CD14-positive monocyte (primary cell): ENCODE measurements around the gene PCARE. TPM values are rescaled to one million over a fixed set of nuclear protein-coding genes. Genes with fewer than 3 reads are reported as not detected.

Source experiments
- DNase-seq, 3 donors: peaks; one replicate each; pipeline ENCODE4 v3.0.0-alpha.2; 2011 to 2022
- H2AFZ ChIP-seq: 2 replicates; pipeline ENCODE4 v1.6.0; 2012; ENCODE audit warnings: mild to moderate bottlenecking, low read depth, low read length, inconsistent platforms; ENCODE audit not compliant: insufficient read depth, poor library complexity, severe bottlenecking
- H3K27ac ChIP-seq, 2 donors: 1 replicate in 1 of 2; 2 replicates in 1 of 2; pipeline ENCODE4 v1.5.1; 2012 to 2013; ENCODE audit warnings: low read length in 2 of 2, control low read depth in 1 of 2, inconsistent platforms in 1 of 2, low read depth in 1 of 2, mild to moderate bottlenecking in 1 of 2
- H3K27me3 ChIP-seq, 2 donors: one replicate each; pipeline versions ENCODE4 v1.6.0 to v1.6.1; 2011 to 2013; ENCODE audit warnings: low read length in 2 of 2; ENCODE audit not compliant: control insufficient read depth in 2 of 2, insufficient read depth in 2 of 2
- H3K36me3 ChIP-seq, 2 donors: replicated peaks in 1 of 2; 1 replicate in 1 of 2; 2 replicates in 1 of 2; pipeline versions ENCODE4 v1.5.1 to v1.6.1; 2012 to 2013; ENCODE audit warnings: low read length in 2 of 2, control low read depth in 1 of 2, inconsistent platforms in 1 of 2, mild to moderate bottlenecking in 1 of 2; ENCODE audit not compliant: insufficient read depth in 2 of 2, control insufficient read depth in 1 of 2
- H3K4me1 ChIP-seq, 2 donors: 1 replicate in 1 of 2; 2 replicates in 1 of 2; pipeline versions ENCODE4 v1.5.1 to v1.6.1; 2012 to 2013; ENCODE audit warnings: low read length in 2 of 2, control low read depth in 1 of 2, inconsistent platforms in 1 of 2, mild to moderate bottlenecking in 1 of 2, moderate library complexity in 1 of 2; ENCODE audit not compliant: insufficient read depth in 2 of 2, control insufficient read depth in 1 of 2
- H3K4me2 ChIP-seq: replicated peaks from 2 replicates; pipeline ENCODE3; 2012; ENCODE audit warnings: low read length, moderate library complexity, mild to moderate bottlenecking; ENCODE audit not compliant: poor library complexity, severe bottlenecking; ENCODE audit errors: extremely low read depth
- H3K4me3 ChIP-seq, 3 experiments: fragments of 200-600 bp in 1 of 3; sonication (generic) in 1 of 3; replicated peaks in 1 of 3; 1 replicate in 2 of 3; 2 replicates in 1 of 3; pipeline ENCODE4 v1.5.1; 2011 to 2013; ENCODE audit warnings: low read length in 3 of 3, mild to moderate bottlenecking in 3 of 3, control low read depth in 2 of 3, low read depth in 2 of 3, inconsistent platforms in 1 of 3, moderate library complexity in 1 of 3
- H3K79me2 ChIP-seq: 2 replicates; pipeline ENCODE4 v1.6.0; 2012; ENCODE audit warnings: mild to moderate bottlenecking, control low read depth, inconsistent platforms, low read length, moderate library complexity; ENCODE audit not compliant: insufficient read depth
- H3K9ac ChIP-seq: 2 replicates; pipeline ENCODE4 v1.6.0; 2017; ENCODE audit warnings: low read length, mild to moderate bottlenecking; ENCODE audit not compliant: insufficient read depth, poor library complexity, severe bottlenecking
- H3K9me3 ChIP-seq, 2 donors: replicated peaks in 1 of 2; 1 replicate in 1 of 2; 2 replicates in 1 of 2; pipeline versions ENCODE4 v1.5.1 to v1.6.1; 2012 to 2013; ENCODE audit warnings: low read length in 2 of 2, control low read depth in 1 of 2; ENCODE audit not compliant: control insufficient read depth in 1 of 2, insufficient read depth in 1 of 2
- H4K20me1 ChIP-seq: 2 replicates; pipeline ENCODE4 v1.6.0; 2012; ENCODE audit warnings: mild to moderate bottlenecking, low read length, control low read depth, moderate library complexity; ENCODE audit not compliant: insufficient read depth
- H3K27ac Mint-ChIP-seq, 7 donors: one replicate each; pipeline ENCODE4 v1.8.0; 2020; ENCODE audit warnings: mild to moderate bottlenecking in 7 of 7, mixed read lengths in 7 of 7, moderate library complexity in 6 of 7, inconsistent platforms in 2 of 7
- H3K27me3 Mint-ChIP-seq, 3 donors: one replicate each; pipeline ENCODE4 v1.8.0; 2021 to 2022; ENCODE audit warnings: low read depth in 3 of 3, mild to moderate bottlenecking in 3 of 3, mixed read lengths in 3 of 3, moderate library complexity in 3 of 3, inconsistent platforms in 1 of 3
- H3K36me3 Mint-ChIP-seq, 2 donors: one replicate each; pipeline ENCODE4 v1.8.0; 2020; ENCODE audit warnings: mixed read lengths in 2 of 2, inconsistent platforms in 1 of 2, mild to moderate bottlenecking in 1 of 2
- H3K4me1 Mint-ChIP-seq: one replicate; pipeline ENCODE4 v1.8.0; 2020; ENCODE audit warnings: mild to moderate bottlenecking, mixed read lengths
- H3K4me3 Mint-ChIP-seq, 2 donors: one replicate each; pipeline ENCODE4 v1.8.0; 2020; ENCODE audit warnings: mild to moderate bottlenecking in 2 of 2, mixed read lengths in 2 of 2, moderate library complexity in 1 of 2
- H3K9me3 Mint-ChIP-seq, 7 donors: one replicate each; pipeline ENCODE4 v1.8.0; 2020 to 2022; ENCODE audit warnings: mixed read lengths in 7 of 7, mild to moderate bottlenecking in 6 of 7, moderate library complexity in 6 of 7, inconsistent platforms in 2 of 7
- CTCF ChIP-seq: fragments of 200-600 bp; IDR thresholded peaks from one replicate; pipeline ENCODE4 v1.8.0; 2022; ENCODE audit warnings: antibody characterized with exemption, mild to moderate bottlenecking
- WGBS: methylation state at CpG from one replicate; pipeline ENCODE4 v1.1.5; 2013; ENCODE audit warnings: missing lambda C conversion rate; ENCODE audit not compliant: insufficient coverage; 5-methylcytosine and 5-hydroxymethylcytosine counted together
- intact Hi-C, 2 donors: fragments of 100-400 bp; cut with micrococcal nuclease; formaldehyde crosslinking; loops; one replicate each; pipeline versions ENCODE4 v1.15.0 to v1.15.1; 2023
- polyA plus RNA-seq, 3 donors: library from polyadenylated mRNA; depleted of rRNA in 1 of 3; unstranded in 2 of 3; stranded (reverse) in 1 of 3; fragments of 300-500 nt in 2 of 3; fragments of >200 nt in 1 of 3; fragmentation: Illumina TruSeq in 2 of 3; gene quantifications; 1 replicate in 2 of 3; 2 replicates in 1 of 3; pipeline ENCODE4 v1.2.3, GENCODE V29; 2012 to 2021

Gene PCARE
- polyA plus RNA-seq, 3 donors = not detected

- DNase-seq = peak in 2 of 3 donors; percentile 34 to 43
- Mint-ChIP-seq H3K4me1 (peaks cover 59% of the 10 kb centered on the region), H3K4me3 (peak overlapping the region in 1 of 2 donors; percentile 24), H3K9me3 (peaks cover 0 to 2% (median 0%) of the 10 kb centered on the region in 7 donors), H3K27me3 (peaks cover 5 to 15% (median 8%) of the 10 kb centered on the region in 3 donors), H3K27ac (peak overlapping the region in 6 of 7 donors; percentile 28 to 84 (median 72)), H3K36me3 (peaks cover 0 to 5% of the 10 kb centered on the region in 2 donors)
- TF ChIP-seq CTCF = no peak
- no peaks in the 10 kb centered on the region for H3K27me3 ChIP-seq
- no peak overlapping the region for H3K27ac ChIP-seq
- H3K9ac ChIP-seq = no peak overlapping the region
- no peaks in the 10 kb centered on the region for H4K20me1 ChIP-seq
- H2AFZ ChIP-seq = no peak overlapping the region
- WGBS = 50% methylated on average over 4 of the region's 5 CpGs
- H3K4me1 ChIP-seq = peaks cover 51 to 59% of the 10 kb centered on the region in 2 donors
- H3K36me3 ChIP-seq = no peaks in the 10 kb centered on the region
- no peak overlapping the region for H3K4me3 ChIP-seq
- no peaks in the 10 kb centered on the region for H3K79me2 ChIP-seq
- intact Hi-C loops = loop anchor here in 1 of 2 donors (10.0 kb wide), 2 partner anchors 52 to 98 kb away; partner anchors contain the start of gene CLIP4
- H3K9me3 ChIP-seq = no peaks in the 10 kb centered on the region
- no peak overlapping the region for H3K4me2 ChIP-seq
Observed at GRCh38 chr2:29016504-29016903, 57.8 kb downstream of the PCARE start.

GRCh38 chr2:29015701-29016470 lies 58.4 kb downstream of the PCARE start:
- peak overlapping the region in 1 of 2 donors; percentile 63 for H3K27ac ChIP-seq
- H3K27ac Mint-ChIP-seq = peak overlapping the region in 6 of 7 donors; percentile 31 to 90 (median 80)
- peaks cover 51 to 63% of the 10 kb centered on the region in 2 donors for H3K4me1 ChIP-seq
- peak overlapping the region; percentile 69 for H3K4me2 ChIP-seq
- no peak for TF ChIP-seq CTCF
- no peaks in the 10 kb centered on the region for H4K20me1 ChIP-seq
- peaks cover 0 to 2% (median 0%) of the 10 kb centered on the region in 7 donors for H3K9me3 Mint-ChIP-seq
- H3K79me2 ChIP-seq = no peaks in the 10 kb centered on the region
- DNase-seq = no peak
- H2AFZ ChIP-seq = peak overlapping the region; percentile 72
- no peak overlapping the region for H3K9ac ChIP-seq
- H3K27me3 Mint-ChIP-seq = peaks cover 9 to 21% (median 10%) of the 10 kb centered on the region in 3 donors
- no peaks in the 10 kb centered on the region for H3K36me3 ChIP-seq
- H3K4me3 Mint-ChIP-seq = peak overlapping the region in 1 of 2 donors; percentile 50
- peaks cover 0 to 5% of the 10 kb centered on the region in 2 donors for H3K36me3 Mint-ChIP-seq
- no peak overlapping the region for H3K4me3 ChIP-seq
- peaks cover 64% of the 10 kb centered on the region for H3K4me1 Mint-ChIP-seq
- intact Hi-C loops = loop anchor here in 1 of 2 donors (10.0 kb wide), 2 partner anchors 51 to 99 kb away; partner anchors contain the start of gene CLIP4
- H3K27me3 ChIP-seq = peaks cover 0 to 2% of the 10 kb centered on the region in 2 donors
- H3K9me3 ChIP-seq = no peaks in the 10 kb centered on the region
- 95% methylated on average over 12 of the region's 17 CpGs for WGBS
